ENCODE measurements around the gene PHF10.
"Not testable (repeated sequence)": the region's sequence is repeated elsewhere in the genome, so short reads cannot be mapped to it uniquely, and the experiment has no call there.

PHF10 gene

DNA sequence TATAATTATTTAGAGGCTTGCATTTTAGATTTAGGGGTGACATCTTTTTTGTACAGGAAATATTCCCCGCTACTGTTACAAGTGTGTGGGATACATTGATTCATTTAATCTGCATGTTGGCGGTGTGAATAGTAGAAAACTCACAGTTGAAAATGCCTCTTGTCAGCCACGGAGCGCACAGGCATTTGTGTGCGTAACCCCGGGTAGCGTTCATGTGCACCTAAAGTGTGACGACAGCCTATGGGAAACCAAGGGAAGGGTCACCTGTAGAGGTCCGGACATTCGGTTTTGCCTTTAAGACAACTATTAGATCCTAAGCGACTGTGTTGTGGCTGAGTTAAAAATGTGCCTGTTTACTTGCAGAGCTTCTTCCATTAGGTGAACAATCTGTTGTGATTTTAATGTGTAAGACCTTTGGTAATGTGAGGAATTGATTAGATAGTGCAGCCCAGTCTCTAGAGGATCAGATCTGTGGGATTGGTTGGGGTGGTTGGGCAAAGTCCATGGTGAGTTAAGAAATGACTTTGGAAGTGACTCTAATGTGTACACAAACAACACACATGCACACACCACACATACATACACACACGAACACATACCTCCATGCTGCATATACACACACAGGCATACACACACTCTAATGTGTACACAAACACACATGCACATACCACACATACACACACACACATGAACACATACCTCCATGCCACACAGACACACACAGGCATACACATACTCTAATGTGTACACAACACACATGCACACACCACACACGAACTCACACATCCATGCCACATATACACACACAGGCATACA is 42.8 kb upstream of the PHF10 start:
- TF ChIP-seq GLIS3 (CRISPR knock-in tag; IDR thresholded peaks at IDR 0.05): no peak
- TF ChIP-seq RARB (CRISPR knock-in tag; IDR thresholded peaks at IDR 0.05): no peak
- TF ChIP-seq, protein P1, sequence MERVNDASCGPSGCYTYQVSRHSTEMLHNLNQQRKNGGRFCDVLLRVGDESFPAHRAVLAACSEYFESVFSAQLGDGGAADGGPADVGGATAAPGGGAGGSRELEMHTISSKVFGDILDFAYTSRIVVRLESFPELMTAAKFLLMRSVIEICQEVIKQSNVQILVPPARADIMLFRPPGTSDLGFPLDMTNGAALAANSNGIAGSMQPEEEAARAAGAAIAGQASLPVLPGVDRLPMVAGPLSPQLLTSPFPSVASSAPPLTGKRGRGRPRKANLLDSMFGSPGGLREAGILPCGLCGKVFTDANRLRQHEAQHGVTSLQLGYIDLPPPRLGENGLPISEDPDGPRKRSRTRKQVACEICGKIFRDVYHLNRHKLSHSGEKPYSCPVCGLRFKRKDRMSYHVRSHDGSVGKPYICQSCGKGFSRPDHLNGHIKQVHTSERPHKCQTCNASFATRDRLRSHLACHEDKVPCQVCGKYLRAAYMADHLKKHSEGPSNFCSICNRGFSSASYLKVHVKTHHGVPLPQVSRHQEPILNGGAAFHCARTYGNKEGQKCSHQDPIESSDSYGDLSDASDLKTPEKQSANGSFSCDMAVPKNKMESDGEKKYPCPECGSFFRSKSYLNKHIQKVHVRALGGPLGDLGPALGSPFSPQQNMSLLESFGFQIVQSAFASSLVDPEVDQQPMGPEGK (CRISPR knock-in tag; IDR thresholded peaks at IDR 0.05; ENCODE audit: borderline replicate concordance): no peak
- no peak for TF ChIP-seq ZNF8 (CRISPR knock-in tag; IDR thresholded peaks at IDR 0.05)
- no peak for TF ChIP-seq BACH2 (CRISPR knock-in tag; IDR thresholded peaks at IDR 0.05; ENCODE audit: borderline replicate concordance)
- TF ChIP-seq ARNTL (CRISPR knock-in tag; IDR thresholded peaks at IDR 0.05; ENCODE audit: borderline replicate concordance, low read depth): no peak
- no peak for ATAC-seq

DNA sequence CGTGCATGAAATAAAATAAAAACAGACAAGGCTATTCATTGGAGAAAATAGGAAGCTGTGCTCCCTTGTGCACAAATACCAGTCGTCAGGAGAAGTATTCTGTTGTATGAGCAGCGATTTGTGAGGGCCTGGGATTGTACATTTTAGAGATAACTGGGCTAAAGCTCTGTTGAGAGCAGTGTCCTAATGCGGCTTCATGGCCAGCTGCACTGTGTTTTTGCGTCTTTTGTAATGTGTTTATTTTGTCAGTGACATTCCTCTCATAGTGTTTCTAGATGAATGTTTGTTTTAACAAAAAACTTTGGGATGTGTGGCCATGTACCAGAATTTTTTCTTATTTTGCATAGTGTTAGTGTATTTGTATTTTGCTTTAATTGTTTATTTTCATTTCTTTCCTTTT is 41.9 kb upstream of the PHF10 start:
- no peak for ATAC-seq

DNA sequence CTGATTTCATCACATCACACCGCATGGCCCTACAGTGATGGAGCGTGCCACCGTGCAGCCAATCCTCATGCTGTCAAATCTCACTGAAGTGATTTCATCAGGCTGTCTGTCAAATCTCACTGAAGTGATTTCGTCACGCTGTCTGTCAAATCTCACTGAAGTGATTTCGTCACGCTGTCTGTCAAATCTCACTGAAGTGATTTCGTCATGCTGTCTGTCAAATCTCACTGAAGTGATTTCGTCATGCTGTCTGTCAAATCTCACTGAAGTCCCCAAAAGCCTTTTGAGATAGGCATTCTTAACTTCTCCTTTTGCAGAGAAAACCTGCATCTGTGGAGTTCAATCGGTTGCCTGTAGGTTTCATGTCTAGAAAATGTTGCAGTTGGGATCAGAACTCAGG is 41.5 kb upstream of the PHF10 start:
- ATAC-seq: not testable (repeated sequence)

More for the DNA sequence above, 41.9 kb upstream of the PHF10 start:
- no peak for TF ChIP-seq ZNF70 (CRISPR knock-in tag; IDR thresholded peaks at IDR 0.05)
- no peak for TF ChIP-seq ZNF565 (CRISPR knock-in tag; conservative IDR thresholded peaks at IDR 0.05; ENCODE audit: low read depth)
- TF ChIP-seq TOX (CRISPR knock-in tag; IDR thresholded peaks at IDR 0.05; ENCODE audit: borderline replicate concordance): no peak
- TF ChIP-seq OSR1 (CRISPR knock-in tag; IDR thresholded peaks at IDR 0.05): no peak
- TF ChIP-seq ARNTL (CRISPR knock-in tag; IDR thresholded peaks at IDR 0.05; ENCODE audit: borderline replicate concordance, low read depth): no peak
- TF ChIP-seq, protein P2, sequence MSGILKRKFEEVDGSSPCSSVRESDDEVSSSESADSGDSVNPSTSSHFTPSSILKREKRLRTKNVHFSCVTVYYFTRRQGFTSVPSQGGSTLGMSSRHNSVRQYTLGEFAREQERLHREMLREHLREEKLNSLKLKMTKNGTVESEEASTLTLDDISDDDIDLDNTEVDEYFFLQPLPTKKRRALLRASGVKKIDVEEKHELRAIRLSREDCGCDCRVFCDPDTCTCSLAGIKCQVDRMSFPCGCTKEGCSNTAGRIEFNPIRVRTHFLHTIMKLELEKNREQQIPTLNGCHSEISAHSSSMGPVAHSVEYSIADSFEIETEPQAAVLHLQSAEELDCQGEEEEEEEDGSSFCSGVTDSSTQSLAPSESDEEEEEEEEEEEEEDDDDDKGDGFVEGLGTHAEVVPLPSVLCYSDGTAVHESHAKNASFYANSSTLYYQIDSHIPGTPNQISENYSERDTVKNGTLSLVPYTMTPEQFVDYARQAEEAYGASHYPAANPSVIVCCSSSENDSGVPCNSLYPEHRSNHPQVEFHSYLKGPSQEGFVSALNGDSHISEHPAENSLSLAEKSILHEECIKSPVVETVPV (CRISPR knock-in tag; IDR thresholded peaks at IDR 0.05): no peak
- TF ChIP-seq, protein P1 (CRISPR knock-in tag; IDR thresholded peaks at IDR 0.05; ENCODE audit: borderline replicate concordance): no peak
- TF ChIP-seq SNAI2 (CRISPR knock-in tag; IDR thresholded peaks at IDR 0.05): no peak

DNA sequence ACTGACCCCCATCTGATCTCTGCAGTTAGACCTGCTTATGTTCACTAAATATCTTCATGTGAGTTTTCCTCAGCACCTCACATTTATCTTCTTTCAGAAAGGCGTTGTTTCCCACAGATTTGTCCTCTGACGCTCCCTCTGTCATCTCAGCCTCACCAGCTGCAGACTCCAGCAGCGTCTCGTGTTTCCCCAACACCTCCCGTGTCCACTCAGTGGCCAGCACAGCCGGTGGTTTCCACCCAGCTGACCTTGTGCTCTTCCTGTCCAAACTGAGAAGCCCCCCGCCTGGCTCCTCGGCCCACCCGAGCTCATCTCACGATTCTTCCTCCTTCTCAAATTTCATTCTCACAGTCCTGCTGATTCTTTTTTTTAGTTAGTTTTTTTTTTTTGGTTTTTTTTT is 39.6 kb upstream of the PHF10 start:
- no peak for ATAC-seq
- TF ChIP-seq ZFP3 (CRISPR knock-in tag; IDR thresholded peaks at IDR 0.05): no peak
- TF ChIP-seq, protein P2 (CRISPR knock-in tag; IDR thresholded peaks at IDR 0.05): no peak
- no peak for TF ChIP-seq TOX (CRISPR knock-in tag; IDR thresholded peaks at IDR 0.05; ENCODE audit: borderline replicate concordance)
- TF ChIP-seq GLIS3 (CRISPR knock-in tag; IDR thresholded peaks at IDR 0.05): no peak
- no peak for TF ChIP-seq CSDC2 (CRISPR knock-in tag; IDR thresholded peaks at IDR 0.05)
- no peak for TF ChIP-seq ISL1 (CRISPR knock-in tag; IDR thresholded peaks at IDR 0.05)
- no peak for TF ChIP-seq ESRRG (CRISPR knock-in tag; IDR thresholded peaks at IDR 0.05)
- TF ChIP-seq PPARA (CRISPR knock-in tag; IDR thresholded peaks at IDR 0.05; ENCODE audit: borderline replicate concordance): no peak
- no peak for TF ChIP-seq ZNF70 (CRISPR knock-in tag; IDR thresholded peaks at IDR 0.05)
- TF ChIP-seq SNAI2 (CRISPR knock-in tag; IDR thresholded peaks at IDR 0.05): no peak
- TF ChIP-seq, protein P3, sequence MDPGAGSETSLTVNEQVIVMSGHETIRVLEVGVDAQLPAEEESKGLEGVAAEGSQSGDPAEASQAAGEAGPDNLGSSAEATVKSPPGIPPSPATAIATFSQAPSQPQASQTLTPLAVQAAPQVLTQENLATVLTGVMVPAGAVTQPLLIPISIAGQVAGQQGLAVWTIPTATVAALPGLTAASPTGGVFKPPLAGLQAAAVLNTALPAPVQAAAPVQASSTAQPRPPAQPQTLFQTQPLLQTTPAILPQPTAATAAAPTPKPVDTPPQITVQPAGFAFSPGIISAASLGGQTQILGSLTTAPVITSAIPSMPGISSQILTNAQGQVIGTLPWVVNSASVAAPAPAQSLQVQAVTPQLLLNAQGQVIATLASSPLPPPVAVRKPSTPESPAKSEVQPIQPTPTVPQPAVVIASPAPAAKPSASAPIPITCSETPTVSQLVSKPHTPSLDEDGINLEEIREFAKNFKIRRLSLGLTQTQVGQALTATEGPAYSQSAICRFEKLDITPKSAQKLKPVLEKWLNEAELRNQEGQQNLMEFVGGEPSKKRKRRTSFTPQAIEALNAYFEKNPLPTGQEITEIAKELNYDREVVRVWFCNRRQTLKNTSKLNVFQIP (CRISPR knock-in tag; IDR thresholded peaks at IDR 0.05; ENCODE audit: borderline replicate concordance, low read depth): no peak
- no peak for TF ChIP-seq ZNF565 (CRISPR knock-in tag; conservative IDR thresholded peaks at IDR 0.05; ENCODE audit: low read depth)
- TF ChIP-seq ARNTL (CRISPR knock-in tag; IDR thresholded peaks at IDR 0.05; ENCODE audit: borderline replicate concordance, low read depth): no peak

All from SK-N-SH treated with all-trans-retinoic acid at 6 μM for 48 hours (cell line).